NCI-H2029 (cell line): Measurements from ENCODE around the gene RFTN1.

ENCODE experiments used
- DNase-seq: peaks from one replicate; lab custom pipeline; 2025; lab: John Stamatoyannopoulos, UW

Gene RFTN1

DNA sequence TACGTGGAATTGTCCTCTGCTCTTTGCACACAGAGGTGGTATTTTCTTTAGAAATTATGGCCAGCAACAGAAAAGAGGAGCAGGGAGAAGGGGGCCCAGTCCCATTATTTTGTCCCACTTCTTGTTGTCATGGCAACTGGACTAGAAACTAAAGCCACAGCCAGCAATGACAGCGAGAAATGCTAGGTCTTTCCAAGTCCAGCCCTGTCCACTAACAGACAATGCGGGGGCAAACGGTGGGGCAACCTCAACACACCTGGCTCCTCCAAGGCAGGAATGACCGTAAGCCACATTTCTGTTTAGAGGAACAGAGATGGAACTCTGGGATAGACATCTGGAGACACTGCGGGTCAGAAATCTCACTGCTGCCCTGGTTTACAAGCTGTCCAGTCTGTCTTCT lies 107.3 kb downstream of the RFTN1 start:
- no peak for DNase-seq

DNA sequence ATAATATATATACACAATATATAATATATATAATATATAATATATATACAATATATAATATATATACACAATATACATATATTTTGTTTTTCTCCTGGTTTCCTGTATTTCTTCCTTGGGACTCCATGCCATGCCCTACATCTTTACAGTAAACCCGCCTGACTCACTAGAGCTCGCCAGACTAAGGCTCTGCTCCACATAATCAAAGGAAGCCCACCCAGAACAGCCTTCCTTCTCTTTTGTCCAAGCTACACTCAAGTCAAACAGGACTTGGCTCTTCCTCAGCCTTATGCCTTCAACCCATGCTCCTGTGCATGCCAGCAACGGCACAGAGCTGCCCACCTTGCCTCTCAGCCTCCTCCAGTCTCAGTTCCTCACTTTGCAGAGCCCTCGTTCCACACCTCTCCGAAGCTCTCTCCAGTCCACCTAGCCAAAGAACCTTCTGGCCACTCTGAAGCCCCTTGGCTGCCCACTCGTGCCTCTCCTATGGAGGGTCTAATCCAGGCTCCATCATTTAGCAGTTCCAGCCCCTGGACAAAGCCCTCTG lies 109.1 kb downstream of the RFTN1 start:
- DNase-seq: no peak

DNA sequence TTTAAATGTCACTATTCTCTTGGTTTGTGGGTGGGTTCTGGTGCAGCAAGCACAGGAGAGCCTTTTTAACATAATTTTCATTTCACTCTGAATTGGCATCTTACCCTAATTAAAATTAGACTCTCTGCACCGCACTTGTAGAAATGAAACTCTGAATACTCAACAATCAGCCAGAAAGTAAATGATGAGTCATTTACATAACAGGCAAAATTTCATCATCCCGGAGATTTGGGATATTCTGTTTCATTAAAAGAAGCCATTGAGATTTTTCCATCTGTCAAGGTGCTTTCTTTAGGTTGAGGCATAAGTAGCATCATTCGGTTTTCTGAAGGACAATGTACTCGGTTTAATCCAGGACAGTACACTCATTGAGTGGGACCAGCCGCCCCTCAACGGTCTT lies 111.0 kb downstream of the RFTN1 start:
- DNase-seq: no peak

DNA sequence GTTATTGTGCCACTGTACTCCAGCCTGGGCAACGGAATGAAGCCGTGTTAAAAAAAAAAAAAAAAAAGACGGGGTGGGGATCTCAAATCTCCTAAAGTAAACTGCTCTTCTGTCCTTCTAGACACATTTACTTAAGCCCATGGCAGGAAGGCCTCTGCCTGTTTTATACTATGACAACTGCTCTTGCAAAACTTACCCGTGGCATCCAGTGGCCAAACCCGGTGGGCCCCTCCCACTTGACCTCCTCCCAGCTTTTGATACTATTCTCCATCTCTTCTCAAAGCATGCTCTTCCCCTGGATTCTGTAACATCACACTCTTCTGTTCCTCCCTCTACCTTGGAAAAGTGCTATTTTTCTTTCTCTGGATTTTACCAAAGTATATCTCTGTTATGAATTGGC lies 112.2 kb downstream of the RFTN1 start:
- no peak for DNase-seq

DNA sequence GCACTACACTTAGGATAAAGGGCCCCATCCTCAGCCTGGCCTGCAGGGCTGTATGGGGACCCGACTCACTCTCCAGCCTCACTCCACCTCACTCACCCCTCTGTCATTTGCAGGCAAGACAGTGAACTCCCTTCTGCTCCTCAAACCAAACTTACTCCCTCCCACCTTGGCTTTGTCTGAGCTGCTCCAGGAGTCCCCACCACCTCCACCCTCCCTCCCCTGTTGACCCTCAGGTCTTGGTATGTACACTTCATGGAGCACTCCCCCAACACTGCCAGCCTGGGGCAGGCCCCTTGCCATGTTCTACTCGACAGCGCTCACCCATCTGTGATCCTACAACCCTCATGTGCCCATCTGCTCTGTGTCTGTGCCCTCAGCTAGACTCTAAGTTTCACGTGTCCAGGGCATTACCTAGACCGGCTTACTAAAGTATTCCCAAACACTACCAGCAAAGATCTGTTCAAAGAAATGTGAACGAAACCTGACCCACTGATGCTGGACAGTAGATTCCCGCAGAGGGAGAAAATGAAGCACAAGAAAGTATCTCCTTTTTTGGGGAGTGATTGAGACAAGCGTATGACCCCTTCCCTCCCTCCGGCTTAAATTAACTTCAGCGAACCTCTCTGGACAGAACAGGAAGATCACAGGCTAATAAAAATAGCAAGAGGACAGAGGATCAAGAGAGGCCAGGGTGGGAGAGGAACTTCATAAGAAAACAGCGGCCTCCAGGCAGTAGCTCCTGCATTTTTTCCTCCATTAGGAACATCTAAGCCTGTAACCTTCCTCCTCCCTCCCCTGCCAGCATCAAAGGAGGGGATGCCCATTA lies 113.2 kb downstream of the RFTN1 start:
- no peak for DNase-seq

DNA sequence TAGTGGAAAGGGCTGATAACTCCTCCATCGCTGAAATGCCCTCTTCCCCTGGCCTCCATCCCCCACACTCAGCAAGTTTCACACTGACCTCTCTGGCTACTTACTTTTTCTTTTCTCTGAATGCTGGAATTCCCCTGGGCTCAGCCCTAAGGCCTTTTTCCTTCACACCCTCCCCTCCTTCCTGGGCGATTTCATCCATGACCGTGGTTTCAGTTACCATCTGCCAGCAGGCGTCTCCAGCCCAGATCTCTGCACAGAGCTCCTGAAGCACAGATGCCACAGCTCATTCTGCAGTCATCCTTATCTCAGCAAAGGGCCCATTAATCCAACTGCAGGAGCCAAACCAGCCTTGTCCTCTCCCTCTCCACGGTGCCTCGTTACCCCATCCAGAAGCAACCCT lies 114.0 kb downstream of the RFTN1 start:
- DNase-seq: no peak

DNA sequence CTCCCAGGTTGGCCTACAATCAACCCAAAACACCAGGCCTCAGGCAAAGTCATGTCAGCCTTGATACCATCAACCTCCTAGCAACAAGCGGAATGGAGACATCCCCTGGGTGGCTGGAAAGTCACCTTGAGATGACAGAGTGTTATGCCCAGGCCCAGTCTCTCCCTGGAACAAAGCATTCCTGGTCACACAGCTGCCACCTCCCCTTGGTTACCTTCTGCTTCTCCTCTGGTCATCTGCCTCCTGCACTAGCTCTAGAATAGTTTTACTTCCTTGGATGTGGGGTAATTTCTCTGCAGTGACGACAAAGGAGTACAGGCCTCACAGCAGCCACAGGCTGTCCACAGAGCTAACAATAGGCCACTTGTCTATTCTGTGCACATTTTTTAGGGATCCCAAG lies 114.9 kb downstream of the RFTN1 start:
- DNase-seq: no peak

DNA sequence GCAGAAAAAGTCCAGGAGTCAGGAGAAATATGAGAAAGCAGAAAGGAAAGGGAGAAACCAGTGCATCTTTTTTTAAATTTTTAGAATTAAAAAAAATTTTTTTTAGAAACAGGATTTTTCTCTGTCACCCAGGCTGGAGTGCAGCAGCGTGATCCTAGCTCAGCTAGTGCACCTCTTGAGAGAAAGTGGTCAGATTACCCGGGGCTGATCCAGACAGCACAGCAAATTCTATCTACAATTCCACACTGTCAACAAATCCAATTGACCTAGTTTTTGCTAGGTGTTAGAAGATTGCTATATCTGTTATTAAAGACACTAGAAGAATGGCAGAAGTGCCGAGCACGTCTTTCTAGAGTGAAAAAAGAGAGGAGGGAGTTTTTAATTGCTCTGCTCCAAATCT lies 117.3 kb downstream of the RFTN1 start:
- DNase-seq: no peak

DNA sequence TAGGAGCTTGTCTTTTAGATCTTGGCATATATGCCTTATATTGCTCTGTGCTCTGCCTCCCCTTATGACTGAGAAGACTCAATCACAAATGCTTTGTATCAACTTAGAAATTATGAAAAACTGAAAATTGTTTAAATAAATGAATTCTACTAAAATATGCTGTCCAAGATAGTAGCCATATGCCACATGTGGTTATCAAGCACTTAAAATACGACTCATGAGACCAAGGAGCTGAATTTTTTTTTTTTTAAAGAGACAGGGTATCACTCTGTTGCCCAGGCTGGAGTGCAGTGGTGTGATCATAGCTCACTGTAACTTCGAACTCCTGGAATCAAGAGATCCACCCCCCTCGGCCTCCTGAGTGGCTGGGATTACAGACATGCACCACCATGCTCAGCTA lies 118.3 kb downstream of the RFTN1 start:
- DNase-seq: no peak

DNA sequence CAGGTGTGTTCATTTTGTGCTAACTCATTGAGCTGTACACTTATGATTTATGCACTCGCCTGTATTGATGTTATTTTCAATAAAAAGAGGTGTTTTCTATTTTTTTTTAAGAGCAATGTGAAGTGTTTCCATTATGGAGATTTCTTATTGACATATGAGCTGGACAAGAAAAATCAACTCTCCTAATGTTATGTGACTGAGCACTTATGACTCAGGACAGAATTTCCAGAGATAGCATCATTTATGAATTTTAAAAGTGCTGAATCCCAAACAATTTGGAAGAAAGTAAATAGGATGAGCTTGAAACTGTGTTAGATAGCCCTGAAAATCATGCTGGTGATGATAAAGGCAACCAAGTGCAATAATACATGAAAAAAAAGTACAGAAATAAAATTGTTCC lies 118.9 kb downstream of the RFTN1 start:
- no peak for DNase-seq

DNA sequence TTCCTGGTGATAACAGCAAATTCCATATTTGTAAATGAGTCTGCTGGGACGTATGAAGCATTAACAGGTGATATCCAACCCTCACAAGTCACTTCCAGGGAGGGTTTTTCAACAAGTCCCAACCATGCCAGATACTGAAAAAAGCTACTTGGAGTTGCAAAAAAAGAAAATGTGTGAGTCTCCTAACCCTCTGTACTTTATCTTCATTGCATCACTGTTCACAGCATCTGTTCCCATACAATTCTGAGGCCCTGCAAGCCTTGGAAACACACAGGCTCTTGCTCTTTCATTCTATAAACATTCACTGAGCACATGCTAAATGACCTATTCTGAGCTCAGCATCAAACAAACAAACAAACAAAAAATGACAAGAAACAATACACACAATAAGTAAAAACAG lies 120.8 kb downstream of the RFTN1 start:
- DNase-seq: no peak

DNA sequence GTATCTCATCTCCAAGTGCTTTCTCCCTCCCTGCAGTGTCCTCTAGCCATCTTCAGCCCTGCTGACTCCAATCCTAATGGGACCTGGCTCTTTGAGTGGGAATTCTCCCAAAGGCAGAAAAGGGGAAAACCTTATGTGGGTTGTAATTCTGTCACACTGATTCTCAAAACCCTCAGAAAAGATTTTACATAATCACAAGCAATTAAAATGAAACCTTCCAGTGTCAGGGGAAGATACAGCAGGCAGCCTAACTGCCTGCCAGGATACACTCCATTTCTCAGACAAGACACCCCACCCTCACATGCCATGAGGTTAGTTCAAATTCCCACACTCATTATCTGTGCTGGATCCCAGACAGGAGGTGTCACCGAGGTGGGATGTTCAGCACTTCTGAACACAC lies 121.4 kb downstream of the RFTN1 start:
- no peak for DNase-seq

DNA sequence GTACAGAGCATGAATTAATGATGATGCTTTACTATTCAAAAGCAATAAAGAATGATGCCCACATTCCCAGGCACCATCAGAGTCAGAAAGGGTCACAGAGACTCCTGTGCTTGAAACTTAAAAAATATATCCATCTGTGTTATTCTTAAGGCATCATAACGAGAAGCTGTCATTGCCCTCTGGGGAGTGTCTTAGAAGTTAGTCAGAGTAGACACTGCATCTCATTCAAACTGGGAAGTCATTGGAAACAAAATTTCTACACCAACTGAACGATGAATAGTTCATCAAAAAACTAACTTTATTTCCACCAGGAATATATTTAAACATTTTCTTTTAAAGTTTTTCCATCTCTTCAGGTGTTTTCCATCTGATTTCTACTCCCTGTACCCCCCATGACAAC lies 122.9 kb downstream of the RFTN1 start:
- no peak for DNase-seq

DNA sequence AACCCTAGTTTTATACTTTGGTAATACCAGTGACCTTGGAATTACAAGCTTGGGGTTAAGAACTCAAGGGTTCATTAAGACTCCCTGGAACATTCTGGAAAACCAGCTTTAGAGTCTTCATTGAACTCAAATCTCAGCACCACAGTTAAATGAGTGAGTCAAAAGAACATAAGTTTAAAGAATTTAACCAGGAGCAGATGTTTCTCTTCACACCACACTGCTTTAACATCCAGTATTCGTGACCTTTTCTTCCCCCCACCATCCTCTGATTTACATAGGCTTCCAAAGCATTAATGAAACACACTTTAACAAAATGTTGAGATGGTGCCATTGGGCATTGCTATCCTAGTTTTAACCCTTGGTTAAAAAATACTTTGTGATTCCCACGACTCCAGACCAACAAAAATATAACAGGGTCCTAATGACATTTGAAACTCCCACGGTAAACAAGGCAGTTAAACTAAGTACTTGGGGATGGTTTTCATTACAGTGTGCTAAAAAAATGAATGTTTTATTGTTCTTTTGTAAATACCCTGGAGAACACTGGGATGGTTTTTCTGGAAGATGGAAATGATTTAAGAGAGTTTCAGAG lies 124.6 kb downstream of the RFTN1 start:
- no peak for DNase-seq

DNA sequence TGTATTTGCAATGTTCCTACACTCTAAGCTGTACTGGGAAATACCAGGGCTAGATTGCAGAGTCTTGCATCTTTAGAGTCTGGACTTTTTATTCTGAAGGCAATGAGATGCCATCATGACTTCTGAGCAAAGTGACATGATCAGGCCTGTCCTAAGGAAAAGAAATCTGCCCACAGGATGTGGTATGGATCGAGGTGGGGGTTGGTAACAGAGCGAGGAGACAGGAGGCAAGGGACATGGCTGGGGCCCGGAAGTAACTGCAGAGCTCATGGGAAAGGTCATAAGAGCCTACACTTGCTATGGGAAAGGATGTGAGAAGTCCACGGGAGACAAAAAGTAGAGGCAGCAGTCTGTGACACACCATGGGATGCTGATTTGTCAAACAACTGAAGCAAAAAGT lies 126.9 kb downstream of the RFTN1 start:
- DNase-seq: no peak

DNA sequence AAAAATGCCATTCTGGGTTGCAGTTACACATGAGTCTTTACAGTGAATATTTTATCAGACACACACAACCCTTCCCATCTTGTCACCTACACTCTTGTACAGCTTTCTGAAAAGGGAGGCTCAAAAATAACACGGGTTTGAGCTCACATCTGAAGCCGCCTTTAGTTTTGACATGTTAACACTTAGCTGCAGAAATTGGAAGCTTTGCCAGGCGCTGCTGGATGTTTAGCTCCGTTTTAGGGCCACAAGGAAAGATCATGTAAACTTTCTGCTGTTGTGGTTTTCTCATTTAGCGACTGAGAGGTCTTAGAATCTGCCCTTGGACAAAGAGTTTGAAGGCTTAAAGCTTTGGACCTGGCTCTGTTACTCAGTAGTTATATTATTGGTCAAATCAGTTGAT lies 128.3 kb downstream of the RFTN1 start:
- no peak for DNase-seq

DNA sequence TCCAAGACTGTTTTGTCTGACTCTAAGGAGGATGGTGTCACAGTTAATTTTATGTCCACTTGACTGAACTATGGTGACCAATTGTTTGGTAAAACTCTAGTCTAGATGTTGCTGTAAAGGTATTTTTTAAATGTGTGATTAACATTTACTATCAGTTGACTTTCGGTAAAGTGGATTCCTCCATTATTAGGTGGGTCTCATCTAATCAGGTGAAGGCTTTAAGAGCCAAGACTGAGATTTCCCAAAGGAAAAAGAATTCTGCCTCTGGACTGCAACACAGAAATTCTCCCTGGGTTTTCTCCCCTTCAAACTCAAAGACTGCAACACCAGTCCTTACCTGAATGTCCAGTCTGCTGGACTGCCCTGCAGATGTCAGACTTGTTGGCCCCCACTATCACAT lies 129.6 kb downstream of the RFTN1 start:
- DNase-seq: no peak

DNA sequence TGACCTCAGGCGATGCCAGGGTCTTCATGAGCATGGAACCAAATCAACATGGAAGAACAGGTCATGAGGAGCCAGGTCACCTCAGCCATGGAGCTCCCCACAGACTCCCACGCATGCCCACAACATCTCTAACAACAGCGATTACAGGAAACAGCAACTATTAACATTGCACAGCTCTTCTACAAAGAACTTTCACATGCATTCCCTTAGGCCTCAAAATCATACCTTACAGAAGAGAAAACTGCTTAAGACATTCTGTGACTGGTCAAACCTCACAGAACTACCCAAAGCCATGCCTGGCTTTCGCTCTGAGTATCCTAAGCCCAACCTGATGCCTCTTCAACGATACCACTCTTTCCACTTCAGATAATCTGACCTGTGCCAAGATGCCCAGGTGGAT lies 130.7 kb downstream of the RFTN1 start:
- peak; percentile 32 for DNase-seq

DNA sequence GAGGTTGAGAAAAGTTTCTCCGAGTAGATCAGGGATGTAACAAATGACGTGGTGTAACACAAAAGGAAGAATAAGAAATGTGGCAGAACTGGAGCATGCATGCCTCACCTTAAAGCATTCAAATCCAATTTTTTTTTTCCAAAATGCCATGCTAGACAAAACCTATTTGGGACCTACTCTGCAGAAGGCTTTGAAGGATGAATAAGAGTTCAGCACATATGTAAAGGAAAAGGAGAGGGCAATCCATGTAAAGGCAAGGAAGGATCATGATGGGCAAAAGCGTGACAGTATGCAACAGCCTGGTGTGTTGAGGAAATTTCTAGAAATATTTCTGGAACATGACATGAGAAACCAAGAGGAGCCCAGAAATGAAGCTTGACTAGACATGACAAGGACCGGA lies 132.1 kb downstream of the RFTN1 start:
- no peak for DNase-seq

DNA sequence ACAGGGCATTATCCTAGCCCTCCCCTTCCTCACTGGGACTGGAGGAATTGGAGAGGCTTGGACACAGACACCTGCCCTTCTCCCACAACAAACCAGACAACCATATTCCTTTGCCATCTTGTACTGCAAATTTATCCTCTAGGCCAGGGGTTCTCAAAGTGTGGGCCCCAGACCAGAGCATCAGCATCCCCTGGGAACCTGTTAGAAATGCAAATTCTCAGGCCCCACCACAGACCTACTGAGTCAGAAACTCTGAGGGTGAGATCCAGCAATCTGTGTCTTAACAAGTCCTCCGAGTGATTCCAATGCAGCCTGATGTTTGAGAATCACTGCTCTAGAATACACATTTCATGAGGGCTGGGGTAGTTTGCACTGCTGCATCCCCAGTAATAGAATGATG lies 133.1 kb downstream of the RFTN1 start:
- no peak for DNase-seq

DNA sequence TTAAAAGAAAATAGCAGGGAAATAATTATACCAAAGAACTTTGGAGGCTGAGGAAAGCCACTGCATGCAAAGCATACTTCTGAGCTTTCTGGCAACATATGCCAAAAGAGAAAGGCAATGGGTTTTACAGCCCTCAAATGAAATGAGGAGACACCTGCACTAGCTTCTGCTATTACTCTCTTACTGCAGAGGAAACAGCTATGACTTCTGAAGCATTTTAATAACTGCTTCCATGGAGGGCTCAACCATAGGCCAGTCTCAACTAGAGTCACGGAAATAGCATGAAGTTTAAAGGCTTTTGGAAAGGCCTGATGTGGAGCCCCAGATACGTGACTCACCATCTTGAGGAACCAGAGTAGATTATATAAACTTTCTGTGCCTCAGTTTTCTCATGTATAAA lies 133.7 kb downstream of the RFTN1 start:
- DNase-seq: no peak

DNA sequence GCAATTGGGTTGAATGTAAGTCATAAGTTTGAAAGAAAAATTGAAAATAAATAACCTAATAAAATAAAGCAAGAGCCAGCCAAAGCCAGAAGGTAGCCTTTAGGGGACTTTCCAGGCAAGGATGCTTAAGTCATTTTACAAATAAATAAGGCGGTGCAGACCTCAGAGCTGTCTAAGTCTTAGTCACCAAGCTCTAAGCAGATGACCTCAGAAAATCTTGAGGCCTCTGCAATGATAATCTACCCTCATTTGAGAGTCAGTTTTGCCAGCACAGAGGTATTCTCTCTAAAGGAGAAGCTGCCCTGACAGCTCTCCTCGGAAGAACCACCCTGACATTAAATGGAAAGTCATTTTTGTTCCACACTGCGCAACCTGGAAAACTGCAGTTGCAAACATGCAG lies 134.6 kb downstream of the RFTN1 start:
- DNase-seq: no peak

DNA sequence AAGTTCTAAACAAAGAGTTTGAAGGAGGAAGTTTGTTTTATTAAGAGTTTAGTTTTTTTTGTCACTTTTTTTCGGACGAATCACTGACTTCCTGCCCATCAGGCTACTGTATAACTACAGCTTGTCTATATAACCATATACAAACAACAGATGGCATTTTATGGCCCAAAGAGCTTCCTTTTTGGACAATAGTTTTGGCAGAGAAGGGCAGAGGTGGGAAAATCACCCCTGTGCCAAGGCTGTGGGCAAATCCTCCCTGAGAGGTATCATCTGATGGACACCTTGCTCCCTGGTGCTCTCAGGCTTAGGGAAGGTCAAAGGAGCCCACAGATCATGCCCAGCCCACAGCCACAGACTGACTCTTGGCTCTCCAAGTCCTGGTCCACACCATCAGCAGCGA lies 135.1 kb downstream of the RFTN1 start:
- DNase-seq: no peak

DNA sequence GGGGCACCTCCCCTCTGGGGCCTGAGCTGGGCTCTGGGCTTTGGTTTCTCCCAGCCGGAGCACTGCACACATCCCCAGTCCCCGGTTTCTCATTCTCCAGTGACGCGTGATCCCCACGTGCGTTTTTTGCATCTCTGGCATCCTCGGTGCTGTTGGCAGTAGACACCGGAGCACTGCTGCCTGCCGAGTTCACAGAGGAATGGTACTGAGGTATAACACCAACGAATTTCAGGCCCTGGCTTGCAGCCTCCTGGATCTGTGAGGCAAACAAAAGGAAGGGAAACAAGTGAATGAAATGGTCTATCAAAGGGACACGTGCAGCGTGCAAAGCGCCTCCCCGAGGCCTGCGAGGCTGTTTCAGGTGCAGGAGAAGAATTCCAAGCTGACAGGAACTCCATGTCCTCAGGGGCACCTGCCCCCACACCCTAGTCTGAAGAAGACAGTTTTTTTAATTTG lies 135.6 kb downstream of the RFTN1 start:
- no peak for DNase-seq
